Renal cortical epithelial cell (primary cell): ENCODE measurements around the gene VPS51. TPM values are rescaled to one million over a fixed set of nuclear protein-coding genes. Genes with fewer than 3 reads are reported as not detected.
"Not testable (repeated sequence)": the region's sequence is repeated elsewhere in the genome, so short reads cannot be mapped to it uniquely, and the experiment has no call there.

ENCODE experiments used
- DNase-seq: peaks from one replicate; pipeline ENCODE4 v3.0.0-alpha.2; 2011; ENCODE audit warnings: low read depth
- total RNA-seq: library from RNA; depleted of rRNA; stranded (reverse); fragments of >200 nt; gene quantifications from 2 replicates; pipeline ENCODE4 v1.2.3, GENCODE V29; 2014

VPS51 gene
- total RNA-seq, 1 donor from 2014 or later = 180 TPM

DNA sequence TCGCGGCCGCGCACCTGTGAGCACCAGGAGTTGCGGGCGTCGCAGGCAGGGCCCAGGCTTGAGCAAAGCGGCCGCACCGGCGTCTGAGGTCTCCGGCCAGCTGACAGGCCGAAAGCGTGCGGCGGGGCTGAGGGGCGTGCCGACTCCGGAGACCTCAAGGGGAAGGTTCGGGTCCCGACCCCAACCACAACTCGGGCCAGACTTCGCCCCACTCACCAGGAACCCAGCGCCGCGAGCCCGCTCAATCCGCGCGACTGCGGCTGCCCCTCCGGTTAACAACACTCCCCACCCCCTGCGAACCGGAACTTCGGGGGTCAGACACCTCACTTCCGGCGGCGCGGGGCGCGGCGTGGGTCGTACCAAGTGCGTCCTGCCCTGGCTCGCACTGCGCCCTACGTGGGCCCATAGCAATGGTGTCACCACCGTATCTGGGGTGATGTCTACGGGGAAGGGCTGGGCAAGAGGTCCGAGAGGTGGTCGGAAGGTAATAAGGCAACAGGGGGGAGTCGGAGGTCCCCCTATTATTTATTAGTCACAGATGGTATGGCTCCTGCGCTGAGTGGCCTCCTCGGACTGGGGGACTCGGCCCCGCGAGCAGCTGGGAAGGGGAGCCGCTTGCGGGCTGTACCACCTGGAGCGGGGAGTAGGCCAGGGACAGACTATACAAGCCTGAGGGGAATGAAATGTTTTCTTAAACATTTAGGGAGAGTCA, 38.4 kb downstream of the VPS51 start, which contains the start of gene SYVN1:
Gene SYVN1 (minus strand): TSS at position 280 of the 712 bp plus-strand sequence. CDS start 918 bp downstream, outside the sequence.
- DNase-seq = peak; percentile 68

DNA sequence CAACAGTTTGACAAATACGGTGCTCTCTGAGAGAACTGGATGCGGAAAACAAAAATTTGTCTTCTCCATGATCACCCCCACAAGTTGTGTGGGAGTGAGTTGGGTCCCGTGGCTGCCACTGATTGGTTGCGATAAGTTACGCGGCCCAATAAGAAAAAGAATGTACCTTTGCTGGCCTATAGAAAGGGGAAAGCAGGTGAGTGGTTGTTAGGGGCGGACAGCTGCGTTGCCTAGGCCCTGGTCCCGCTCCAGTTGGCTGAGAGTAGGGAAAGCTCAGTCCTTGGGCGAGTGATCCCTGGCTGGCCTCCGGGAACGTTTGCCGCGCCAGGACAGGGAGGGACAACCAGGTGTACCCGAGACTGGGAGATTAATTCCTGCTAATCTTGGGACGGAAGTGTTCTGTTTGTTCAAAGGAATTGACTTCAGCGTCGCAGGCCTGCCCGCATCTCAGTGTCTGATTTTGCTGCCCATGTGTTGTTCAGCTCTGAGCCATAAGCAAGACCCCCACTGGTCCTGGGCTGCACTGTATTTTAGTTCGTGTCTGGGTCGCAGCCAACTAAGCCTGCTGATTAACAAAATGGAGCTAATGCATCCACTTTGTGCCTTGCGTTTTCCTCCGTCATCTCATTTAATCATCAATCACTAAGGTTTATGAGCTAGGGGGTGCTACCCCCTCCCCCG, 39.1 kb downstream of the VPS51 start:
- peak; percentile 98 for DNase-seq

DNA sequence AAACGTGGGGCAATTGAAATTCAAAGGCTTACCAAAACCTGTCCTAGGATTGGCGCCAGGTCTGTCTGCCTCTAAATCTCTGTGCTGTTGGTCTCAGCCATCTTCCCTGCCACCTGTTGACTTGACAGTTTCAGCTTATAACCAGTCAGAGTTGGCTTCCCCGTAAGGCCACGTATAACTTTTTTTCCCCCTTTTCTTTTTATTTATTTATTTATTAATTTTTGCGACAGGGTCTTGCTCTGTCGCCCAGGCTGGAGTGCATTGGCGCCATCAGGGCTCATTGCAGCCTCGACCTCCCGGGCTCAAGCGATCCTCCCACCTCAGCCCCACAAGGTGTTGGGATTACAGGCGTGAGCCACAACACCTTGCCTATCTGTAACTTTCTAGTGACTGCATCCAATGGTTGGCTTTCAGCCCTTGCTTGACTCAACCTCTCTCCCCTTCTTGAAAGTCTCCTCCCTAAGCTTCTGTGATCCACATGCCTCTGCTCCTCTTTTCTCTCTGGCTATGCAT, 39.7 kb downstream of the VPS51 start:
- DNase-seq = no peak

DNA sequence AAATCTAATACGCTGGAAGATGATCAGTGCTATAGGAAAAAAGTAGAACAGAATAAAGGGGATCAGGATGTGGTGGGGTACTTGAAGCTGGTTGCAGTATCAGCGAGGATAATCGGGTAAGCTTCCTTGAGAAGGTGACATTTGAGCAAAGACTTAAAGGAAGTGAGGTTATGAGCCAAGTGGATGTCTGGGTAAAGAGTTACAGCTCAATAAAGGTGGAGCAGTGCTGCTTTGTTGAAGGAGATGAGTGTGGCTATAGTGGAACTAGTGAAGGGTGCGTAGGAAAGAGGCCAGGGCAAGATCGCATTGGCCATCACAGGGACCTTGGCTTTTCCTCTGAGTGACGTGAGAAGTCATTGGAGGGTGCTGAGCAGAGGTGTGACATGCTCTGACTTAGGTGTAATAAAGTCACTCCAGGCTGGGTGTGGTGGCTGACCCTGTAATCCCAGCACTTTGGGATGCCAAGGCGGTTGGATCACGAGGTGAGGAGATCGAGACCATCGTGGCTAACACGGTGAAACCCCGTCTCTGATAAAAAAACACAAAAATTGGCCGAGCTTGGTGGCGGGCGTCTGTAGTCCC, 40.6 kb downstream of the VPS51 start:
- no peak for DNase-seq

DNA sequence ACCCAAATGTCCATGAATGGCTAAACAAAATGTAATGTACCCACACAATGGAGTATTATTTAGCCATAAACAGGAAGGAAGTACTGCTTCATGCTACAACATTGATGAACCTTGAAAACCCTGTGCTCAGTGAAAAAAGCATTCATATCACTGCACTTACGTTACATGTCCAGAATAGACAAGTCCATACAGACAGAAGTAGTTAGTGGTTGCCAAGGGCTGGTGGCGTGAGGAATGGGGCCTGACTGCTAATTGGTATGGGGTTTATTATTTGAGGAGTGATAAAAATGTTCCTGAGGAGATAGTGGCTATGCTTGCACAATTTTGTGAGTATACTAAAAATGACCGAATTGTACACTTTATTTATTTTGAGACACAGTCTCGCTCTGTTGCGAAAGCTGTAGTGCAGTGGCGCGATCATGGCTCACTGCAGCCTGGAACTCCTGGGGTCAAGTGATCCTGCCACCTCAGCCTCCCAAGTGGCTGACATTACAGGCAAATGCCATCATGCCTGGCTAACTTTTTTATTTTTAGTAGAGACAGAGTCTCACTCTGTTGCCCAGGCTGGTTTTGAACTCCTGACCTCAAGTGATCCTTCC, 46.0 kb downstream of the VPS51 start:
- no peak for DNase-seq

DNA sequence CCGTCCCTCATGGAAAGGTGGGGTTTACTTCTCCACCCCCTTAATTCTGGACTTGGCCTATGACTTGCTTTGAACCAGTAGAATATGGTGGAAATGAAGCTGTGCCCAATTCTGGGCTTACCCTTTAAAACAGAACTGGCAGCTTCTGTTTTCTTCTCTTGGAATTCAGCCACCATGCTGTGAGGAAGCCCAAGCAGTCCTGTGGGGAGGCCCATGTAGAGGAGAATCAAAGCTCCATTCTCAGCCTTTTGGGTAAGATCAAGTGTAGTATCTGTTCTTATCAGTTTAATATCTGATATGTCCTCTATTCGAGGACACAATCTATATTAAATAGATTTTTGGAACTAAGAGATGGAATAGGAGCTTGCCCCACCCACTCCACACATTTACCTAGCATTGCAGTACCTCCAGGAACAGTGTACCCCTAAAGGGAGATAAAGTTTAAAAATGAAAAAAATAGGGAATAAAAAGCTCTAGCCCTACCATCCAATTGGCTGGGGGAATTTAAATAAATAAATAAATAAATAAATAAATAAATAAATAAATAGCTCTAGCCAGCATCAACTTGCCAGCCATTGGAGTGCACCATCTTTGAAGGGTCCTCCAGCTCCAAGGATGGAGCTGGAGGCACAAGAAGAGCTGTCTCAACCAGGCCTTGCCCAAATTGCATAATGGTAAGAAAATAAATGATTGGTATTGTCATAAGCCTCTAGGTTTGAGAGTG, 51.5 kb downstream of the VPS51 start:
- no peak for DNase-seq

DNA sequence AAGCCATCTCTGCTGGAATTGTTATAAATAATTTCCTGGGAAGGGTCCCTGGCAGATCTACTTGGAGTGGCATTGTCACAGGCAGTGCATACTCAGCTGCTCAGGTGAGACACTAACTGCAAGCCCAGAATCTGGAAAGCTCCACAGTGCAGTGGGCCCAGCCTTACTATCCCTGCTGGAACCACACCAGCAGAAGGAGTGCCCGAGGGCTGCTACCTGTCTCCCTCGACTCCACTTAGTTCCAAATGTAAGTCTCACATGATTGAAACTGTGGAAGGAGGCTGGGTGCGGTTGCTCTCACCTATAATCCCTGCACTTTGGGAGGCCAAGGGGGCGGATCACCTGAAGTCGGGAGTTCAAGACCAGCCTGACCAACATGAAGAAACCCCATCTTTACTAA, 52.6 kb downstream of the VPS51 start:
- no peak for DNase-seq

DNA sequence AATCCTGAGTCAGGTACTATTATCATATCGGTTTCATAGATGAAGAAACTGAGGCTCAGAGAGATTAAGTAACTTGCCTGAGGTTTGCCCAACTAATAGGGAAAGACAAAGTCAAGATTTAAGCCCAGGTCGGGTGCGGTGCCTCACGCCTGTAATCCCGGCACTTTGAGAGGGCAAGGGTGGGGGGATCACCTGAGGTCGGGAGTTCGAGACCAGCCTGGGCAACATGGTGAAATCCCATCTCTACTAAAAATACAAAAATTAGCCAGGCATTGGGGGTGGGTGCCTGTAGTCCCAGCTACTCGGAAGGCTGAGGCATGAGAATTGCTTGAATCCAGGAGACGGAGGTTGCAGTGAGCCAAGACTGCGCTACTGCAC, 54.1 kb downstream of the VPS51 start:
- DNase-seq = not testable (repeated sequence)

DNA sequence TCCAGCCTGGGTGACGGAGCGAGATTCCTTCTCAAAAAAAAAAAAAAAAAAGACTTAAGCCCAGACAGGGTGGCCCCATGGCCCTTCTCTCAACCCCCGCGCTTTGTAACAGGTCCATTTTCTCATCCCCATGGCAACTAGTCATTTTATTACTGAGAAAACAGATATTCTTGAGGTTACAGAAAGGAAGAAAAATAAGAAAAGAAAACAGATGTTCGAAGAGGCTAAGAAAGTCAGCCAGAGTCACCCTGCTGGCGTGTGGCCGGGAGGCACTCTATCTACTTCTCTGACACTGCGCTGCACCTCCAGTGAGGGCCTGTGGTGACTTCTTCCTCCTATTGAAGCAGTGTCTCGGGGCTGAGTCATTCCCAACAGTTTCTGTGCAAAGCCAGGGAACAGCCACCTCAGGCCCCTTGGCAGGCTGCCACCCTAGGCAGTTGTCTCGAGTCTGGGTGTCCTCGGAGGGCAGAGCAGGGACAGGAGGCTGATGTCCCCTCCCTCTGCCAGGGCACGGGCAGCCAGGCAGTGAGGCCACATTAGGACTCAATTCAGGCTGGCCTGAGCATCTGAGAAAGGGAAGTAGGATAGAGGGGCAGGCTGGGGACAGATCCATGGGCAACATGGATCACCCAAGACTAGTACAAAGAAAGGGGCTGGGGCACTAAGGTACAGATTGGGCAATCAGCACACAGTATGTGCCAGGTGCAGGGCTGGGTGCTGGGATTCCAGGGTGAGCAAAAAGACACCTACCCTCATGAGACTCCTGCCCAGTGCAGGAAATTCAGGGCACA, 54.7 kb downstream of the VPS51 start:
- peak; percentile 87 for DNase-seq

DNA sequence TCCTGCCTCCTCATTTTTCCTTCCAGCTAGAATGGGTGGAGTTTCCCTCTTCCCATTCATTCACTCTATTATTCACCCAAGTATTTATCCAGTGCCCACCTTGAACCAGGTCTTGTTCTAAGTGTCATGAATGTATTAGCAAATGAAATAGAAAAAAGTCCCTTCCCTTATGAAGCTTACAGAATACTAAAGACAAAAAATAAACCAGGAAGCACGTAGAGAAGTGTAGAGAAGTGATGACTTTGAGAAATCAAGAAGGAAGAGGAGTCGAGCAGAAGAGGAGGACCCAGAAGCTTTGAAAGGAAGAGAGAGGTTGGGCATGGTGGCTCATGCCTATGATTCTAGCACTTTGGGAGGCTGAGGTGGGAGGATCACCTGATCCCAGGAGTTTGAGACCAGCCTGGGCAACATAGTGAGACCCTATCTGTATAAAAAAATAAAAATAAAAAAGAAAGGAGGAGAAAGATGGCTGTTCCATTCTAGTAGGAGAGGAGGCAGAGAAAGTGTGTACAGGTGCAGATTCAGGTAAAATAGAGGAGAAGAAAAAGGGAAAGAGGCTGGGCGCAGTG, 55.4 kb downstream of the VPS51 start:
- DNase-seq = no peak

DNA sequence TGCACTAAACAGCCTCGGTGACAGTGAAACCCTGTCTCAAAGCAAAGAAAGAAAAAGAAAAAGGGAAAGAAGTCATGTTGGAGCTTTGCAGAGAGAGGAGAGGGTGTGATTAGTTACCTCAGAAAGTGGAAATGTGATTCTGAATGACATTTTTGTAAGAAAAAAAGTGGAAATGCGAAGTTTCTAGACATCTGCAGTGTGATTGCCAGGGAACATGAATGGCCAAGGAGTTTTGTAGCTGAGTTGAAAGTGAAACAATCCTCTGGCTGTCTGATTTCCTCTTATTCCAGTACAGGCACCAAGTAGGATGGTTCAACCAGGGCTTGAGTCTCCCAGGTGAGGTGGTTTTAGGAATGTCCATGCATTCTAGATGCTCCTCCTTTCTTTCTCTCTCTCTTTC, 56.1 kb downstream of the VPS51 start:
- no peak for DNase-seq

DNA sequence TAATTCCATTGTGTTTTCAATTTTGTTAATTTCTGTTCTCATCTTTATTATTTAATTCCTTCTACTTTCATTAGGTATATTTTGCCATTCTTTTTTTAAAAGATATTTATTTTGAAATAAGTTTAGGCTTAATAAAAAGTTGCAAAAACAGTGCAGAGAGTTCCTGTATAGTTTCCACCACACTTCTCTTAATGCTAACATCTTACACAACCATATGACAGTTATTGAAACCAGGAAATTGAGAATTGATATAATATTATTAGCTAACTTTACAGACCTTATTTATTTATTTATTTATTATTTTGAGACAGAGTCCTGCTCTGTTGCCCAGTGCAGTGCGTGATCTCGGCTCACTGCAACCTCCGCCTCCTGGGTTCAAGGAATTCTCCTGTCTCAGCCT, 60.2 kb downstream of the VPS51 start:
- no peak for DNase-seq

DNA sequence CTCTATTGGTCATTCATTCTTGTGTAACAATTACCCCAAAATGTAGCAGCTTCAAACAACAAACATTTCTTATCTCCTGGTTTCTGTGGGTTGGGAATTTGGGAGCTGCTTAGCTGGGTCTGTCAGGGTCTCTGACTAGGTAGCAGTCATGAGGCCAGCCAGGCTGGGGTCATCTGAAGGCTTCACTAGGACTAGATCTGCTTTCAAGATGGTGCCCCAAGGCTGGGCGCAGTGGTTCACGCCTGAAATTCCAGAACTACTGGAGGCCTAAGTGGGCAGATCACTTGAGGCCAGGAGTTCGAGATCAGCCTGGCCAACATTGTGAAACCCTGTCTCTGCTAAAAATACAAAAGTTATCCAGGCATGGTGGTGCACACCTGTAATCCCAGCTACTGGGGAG, 60.9 kb downstream of the VPS51 start:
- DNase-seq = no peak

DNA sequence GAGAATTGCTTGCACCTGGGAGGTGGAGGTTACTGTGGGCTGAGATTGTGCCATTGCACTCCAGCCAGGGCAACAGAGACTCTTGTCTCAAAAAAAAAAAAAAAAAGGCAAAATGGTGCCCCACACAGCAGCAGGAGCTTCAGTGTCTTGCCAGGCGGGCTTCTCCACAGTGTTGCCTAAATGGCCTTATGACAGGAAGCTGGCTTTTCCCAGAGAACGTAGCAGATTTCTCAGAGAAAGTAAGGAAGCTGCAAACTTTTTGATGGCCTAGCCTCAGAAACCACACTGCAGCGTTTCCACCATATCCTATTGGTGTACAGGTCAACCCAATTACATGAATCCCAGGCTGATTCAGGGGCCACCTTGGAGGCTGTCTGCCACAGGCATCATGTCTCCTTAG, 61.3 kb downstream of the VPS51 start:
- no peak for DNase-seq

DNA sequence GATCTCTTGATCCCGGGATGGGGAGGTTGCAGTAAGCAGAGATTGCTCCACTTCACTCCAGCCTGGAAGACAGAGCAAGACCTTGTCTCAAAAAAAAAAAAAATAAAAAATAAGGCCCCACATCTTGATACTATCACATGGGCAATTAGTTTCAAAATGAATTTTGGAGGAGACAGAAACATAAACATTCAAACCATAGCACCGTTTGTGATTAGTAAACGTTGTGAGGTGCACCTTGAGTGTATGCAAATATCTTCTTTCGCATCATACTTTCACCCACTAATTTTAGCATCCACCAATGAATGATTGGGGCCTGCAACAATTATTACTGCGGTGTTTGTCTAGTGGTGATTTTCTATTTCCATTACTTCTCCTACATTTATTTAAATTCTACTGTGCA, 63.0 kb downstream of the VPS51 start:
- DNase-seq = no peak

DNA sequence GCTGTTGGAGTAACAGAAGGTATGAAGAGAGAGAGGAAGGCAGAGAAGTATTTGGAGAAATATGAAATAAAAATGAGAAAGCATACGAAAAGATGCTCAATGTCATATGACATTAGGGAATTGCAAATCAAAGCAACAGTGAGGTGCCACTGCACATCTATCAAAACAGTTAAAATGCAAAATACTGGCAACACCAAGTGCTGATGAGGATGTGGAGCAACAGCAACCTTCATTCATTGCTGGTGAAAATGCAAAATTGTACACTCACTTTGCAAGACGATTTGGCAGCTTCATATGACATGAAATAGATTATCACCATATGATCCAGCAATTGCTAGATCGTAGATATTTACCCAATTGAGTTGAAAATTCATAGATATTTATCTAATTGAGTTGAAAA, 64.6 kb downstream of the VPS51 start:
- no peak for DNase-seq
